ENCODE results near the gene TSPAN18. TPM values are rescaled to one million over a fixed set of nuclear protein-coding genes. Genes with fewer than 3 reads are reported as not detected.

TSPAN18 gene
- total and polyA plus RNA-seq, 10 of the 15 experiments (the other 5 are each of a cell fraction or from before 2014, with no cell fraction given) = 0.02 to 0.77 (median 0.13) TPM; not detected in 1

- no peak overlapping the region for H2AFZ ChIP-seq (ENCODE audit: control insufficient read depth, low read depth, low read length)
- H3K36me3 ChIP-seq (ENCODE audit: control insufficient read depth in 2 of 2, insufficient read depth in 2 of 2, low read length in 1 of 2) = no peaks in the 10 kb centered on the region
- no peaks in the 10 kb centered on the region for H3K9me3 ChIP-seq (replicated peaks; ENCODE audit: control insufficient read depth, insufficient read depth, low read length)
- peaks cover 0 to 8% of the 10 kb centered on the region in 2 experiments; a peak in 2 of 4 replicates for H3K27me3 ChIP-seq (replicated peaks in 1 of 2; ENCODE audit: control insufficient read depth in 2 of 2, insufficient read depth in 2 of 2, low read length in 1 of 2)
- RAD21 ChIA-PET (ENCODE audit: unreplicated experiment) = no interaction called here
- POLR2A ChIA-PET = no interaction called here
- no peak for FAIRE-seq
- no peak for ATAC-seq
- H3K4me3 ChIP-seq = no peak overlapping the region
- intact Hi-C loops (cut with micrococcal nuclease; ENCODE audit: unreplicated experiment) = no loop called here
- H3K27ac ChIP-seq (ENCODE audit: control insufficient read depth, insufficient read depth) = no peak overlapping the region
- H3K79me2 ChIP-seq (ENCODE audit: control insufficient read depth, insufficient read depth, low read length) = no peaks in the 10 kb centered on the region
- H3K4me2 ChIP-seq (ENCODE audit: control insufficient read depth, insufficient read depth) = no peak overlapping the region
- no peaks in the 10 kb centered on the region for H4K20me1 ChIP-seq (ENCODE audit: control insufficient read depth, insufficient read depth)
- no peaks in the 10 kb centered on the region for H3K4me1 ChIP-seq (ENCODE audit: control insufficient read depth, insufficient read depth, low read length)
- in situ Hi-C loops (cut with MboI) = no loop called here
- H3K9ac ChIP-seq (ENCODE audit: control insufficient read depth, insufficient read depth, low read length) = no peak overlapping the region
- TF ChIP-seq ZSCAN29 (IDR thresholded peaks at IDR 0.05) = no peak
- no peak for TF ChIP-seq MTA2 (IDR thresholded peaks at IDR 0.05; ENCODE audit: low read depth)
- TF ChIP-seq RBBP5 (conservative IDR thresholded peaks at IDR 0.05) = no peak
- no peak for TF ChIP-seq MYC (IDR thresholded peaks at IDR 0.05; ENCODE audit: insufficient read depth, insufficient read length, insufficient replicate concordance, low read length, severe bottlenecking)
- TF ChIP-seq ZBTB11 (CRISPR knock-in tag; IDR thresholded peaks at IDR 0.05) = no peak
- no peak for TF ChIP-seq FOXM1 (IDR thresholded peaks at IDR 0.05; ENCODE audit: low read depth, low read length)
- no peak for TF ChIP-seq LARP7 (IDR thresholded peaks at IDR 0.05)
- no peak for TF ChIP-seq BHLHE40 (IDR thresholded peaks at IDR 0.05; ENCODE audit: borderline replicate concordance in 1 of 2, low read depth in 2 of 2, low read length in 1 of 2)
- no peak for TF ChIP-seq RELB (IDR thresholded peaks at IDR 0.05; ENCODE audit: low read depth)
- TF ChIP-seq ZNF207 (IDR thresholded peaks at IDR 0.05; ENCODE audit: borderline replicate concordance) = no peak
- no peak for TF ChIP-seq ATF3 (IDR thresholded peaks at IDR 0.05; ENCODE audit: borderline replicate concordance, extremely low read depth, low read depth, low read length)
- no peak for TF ChIP-seq SIX5 (IDR thresholded peaks at IDR 0.05; ENCODE audit: low read depth, low read length, severe bottlenecking)
- no peak for TF ChIP-seq NFYA (IDR thresholded peaks at IDR 0.05; ENCODE audit: borderline replicate concordance, low read depth, low read length)
- no peak for TF ChIP-seq ZNF687 (IDR thresholded peaks at IDR 0.05)
- SMC1A ChIA-PET (ENCODE audit: uncharacterized antibody, unreplicated experiment) = interaction anchor here (2.5 kb wide), 1 partner anchor 60 kb away, joined by 7 read pairs; no protein-coding TSS in a partner anchor
- CTCF ChIA-PET = no interaction called here
- BruUV-seq (replicated peaks) = no TSS peak
- 40% methylated on average over 6 of the region's 6 CpGs for WGBS (ENCODE audit: insufficient coverage, insufficient replicate concordance, low lambda C conversion rate, missing lambda C conversion rate)
- no peak for DNase-seq (ENCODE audit: low read depth, low spot score)
Observed at GRCh38 chr11:44833221-44833876, 106.6 kb downstream of the TSPAN18 start.
